Endometrial microvascular endothelial cells (primary cell): Measurements from ENCODE around the gene HOXB1. TPM values are rescaled to one million over a fixed set of nuclear protein-coding genes. Genes with fewer than 3 reads are reported as not detected.

Experiments used
- in situ Hi-C: cut with HindIII; loops from 2 replicates; pipeline ENCODE4 v1.10.0; 2017; ENCODE audit warnings: low sequenced_read_pairs, low pct_unique_long_range_greater_than_20kb; ENCODE audit errors: inconsistent ontology term
- total RNA-seq: library from RNA; depleted of rRNA; stranded (reverse); fragments of >200 nt; gene quantifications from one replicate; pipeline ENCODE4 v1.2.3, GENCODE V29; 2015; ENCODE audit errors: inconsistent ontology term

Gene HOXB1
- total RNA-seq, 1 donor from 2014 or later = not detected

DNA sequence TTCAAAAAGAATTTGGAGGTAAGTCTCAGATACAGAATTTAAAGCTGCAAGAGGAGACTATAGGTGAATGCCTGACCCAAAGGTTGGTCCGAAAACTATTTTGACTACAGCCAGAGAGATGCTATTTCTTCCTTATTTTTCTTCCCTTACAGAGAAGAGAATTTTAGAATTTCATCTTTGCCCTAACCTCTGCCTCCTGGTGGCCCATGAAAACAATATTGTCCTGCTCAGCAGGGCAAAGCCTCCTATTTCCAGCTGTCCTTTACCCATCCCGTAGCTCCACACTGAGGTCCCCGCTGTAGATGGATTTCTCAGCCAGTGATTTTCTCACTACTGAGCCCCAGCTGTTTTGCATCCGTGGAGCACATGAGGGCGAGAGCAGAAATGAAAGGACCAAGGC is 24.6 kb downstream of the HOXB1 start:
- in situ Hi-C loops = no loop called here

GRCh38 chr17:48505788-48506187 is 25.0 kb downstream of the HOXB1 start:
- in situ Hi-C loops = no loop called here

GRCh38 chr17:48504953-48505352 is 25.9 kb downstream of the HOXB1 start:
- in situ Hi-C loops = no loop called here

DNA sequence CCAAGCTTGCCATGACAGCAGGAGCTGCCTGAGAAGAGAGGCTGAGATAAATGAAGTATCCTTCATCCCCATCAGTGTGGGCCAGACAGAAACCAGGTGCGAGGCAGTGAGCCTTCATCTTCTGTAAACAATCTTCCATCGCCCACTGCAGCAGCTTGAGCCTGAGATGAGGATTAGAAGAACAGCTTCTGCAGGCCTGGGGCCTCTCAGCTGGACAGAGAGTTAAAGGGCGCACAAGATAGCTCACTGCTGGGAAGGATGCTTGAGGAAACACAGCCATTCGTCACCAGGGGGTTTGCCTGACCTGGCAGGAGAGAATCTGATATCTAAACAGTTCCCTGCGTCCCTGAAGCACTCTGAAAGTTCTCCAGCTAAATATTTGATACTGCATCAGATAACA is 27.1 kb downstream of the HOXB1 start:
- in situ Hi-C loops = no loop called here

DNA sequence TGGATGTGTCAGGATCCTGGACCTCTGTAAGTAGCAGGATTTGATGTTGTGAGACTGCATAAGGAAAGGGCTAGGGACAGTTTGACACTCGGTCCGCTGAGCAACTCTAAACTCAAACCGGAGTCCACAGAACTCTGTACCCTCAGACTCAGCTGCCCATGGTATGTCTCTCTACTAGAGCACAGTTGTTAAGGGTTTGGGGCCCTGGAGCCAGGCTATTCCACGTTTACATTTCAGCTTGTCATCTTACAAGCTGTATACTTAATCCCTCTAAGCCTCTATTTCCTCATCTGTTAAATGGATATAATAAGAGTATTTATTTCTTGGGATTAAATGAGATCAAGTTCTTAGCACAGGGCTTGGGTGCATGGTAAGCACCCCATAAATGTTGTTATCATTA is 27.9 kb downstream of the HOXB1 start:
- in situ Hi-C loops = no loop called here

DNA sequence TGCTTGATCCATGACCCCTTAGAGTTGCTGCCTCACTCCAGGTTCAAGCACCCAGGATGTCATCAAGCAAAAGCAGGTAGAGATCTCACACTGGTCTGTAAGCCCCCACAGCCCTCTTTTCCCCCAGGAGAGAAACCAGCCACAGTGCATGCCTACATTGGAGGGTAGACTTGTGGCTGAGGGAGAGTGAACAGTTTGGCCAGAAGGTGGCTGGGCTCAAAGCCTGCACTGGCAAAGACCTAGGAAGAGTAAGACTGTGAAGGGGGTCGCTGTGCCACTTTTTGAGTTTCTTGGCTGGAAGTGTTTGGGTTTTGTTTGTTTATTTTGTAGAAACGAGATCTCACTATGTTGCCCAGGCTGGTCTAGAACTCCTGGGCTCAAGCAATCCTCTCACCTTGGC is 28.5 kb downstream of the HOXB1 start:
- in situ Hi-C loops = no loop called here

DNA sequence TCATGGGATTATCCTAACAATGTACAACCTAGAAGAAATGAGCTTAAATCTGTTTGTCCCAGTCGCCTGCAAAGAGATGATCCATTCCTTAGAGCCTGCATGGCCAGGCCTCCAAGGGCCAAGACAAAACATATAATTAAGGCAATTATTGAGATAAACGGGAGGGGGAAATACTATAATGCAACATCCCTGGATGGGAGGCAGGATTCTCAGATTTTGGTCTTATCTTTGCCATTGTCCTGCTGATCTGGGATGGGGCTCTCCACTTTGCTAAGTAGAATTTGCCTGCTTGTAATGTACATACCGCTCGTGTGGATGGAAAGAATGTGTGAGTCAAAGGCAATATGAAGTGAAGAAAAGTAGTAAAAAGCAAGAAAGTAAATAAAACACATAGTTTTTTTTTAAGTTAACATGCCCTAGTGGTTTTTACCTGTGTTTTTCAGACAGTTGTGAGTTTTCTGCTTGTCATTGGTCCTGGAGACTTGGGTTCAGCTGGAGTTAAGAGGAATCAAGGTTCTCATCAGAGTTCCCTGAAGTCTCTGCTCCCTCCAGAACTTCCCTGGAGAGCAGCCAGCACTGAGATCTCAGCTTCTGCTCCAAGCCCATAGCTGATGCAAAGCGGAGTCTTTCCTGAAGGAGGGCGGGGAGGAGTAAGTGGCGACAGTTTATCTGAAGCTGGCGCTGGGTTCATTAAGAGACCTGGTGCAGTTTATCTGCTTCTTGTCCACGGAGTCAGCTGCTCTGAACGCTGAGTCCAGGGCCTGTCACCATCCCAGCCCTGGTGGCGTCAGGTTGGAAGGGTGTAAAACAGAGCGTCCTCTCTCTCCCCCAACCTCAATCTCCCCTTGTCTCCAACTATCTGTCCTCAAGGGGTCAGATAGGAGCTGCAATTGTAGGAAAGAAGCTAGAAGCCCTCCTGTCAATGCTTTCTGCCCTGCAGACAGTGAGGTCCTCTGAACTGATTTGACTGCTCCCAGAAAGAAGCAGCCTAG is 30.1 kb downstream of the HOXB1 start:
- in situ Hi-C loops = no loop called here

DNA sequence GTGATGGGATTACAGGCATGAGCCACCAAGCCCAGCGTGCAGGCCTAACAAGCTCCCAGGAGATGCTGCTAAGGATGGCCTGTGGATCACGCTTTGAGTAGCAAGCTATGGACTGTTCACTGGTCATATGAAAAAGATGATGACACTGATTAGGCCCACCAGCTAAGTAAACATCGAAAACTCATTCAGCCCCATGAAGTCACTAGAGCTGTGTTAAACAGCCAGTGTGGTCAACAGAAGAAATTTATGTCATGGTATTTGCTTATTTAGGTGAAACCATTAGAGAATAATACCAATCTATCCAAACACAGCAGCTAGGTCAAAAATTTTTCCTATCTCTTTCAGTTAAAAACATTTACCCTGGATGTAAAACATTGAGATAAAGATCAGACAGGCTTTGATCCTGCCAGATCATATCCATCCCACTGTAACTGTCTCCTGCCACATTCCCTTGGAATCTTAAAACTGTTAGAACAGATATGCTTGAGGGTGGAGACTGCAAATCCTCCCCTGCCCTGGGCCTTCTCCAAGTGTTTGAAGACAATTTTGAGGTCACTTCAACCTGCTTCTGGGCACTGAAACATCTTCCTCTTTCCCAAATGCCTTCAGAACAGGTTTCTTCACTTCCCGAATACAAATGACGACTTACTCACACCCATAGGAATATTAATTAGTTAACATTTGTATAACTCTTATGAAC is 30.9 kb downstream of the HOXB1 start:
- in situ Hi-C loops = no loop called here

DNA sequence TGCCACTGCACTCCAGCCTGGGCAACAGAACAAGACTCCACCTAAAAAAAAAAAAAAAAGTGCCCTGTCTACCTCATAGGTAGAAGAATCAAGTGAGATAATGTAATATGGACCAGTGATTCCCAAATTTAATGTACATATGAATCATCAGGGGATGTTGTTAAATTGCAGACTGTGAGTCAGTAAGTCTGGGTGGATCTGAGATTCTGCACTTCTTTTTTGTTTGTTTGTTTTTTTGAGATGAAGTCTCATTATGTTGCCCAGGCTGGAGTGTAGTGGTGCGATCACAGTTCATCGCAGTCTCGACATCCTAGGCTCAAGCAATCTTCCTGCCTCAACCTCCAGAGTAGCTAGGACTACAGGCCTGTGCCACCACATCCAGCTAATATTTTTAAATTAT is 31.6 kb downstream of the HOXB1 start:
- in situ Hi-C loops = no loop called here

- in situ Hi-C loops = no loop called here
Measured at GRCh38 chr17:48498164-48498850, 32.5 kb downstream of the HOXB1 start.

DNA sequence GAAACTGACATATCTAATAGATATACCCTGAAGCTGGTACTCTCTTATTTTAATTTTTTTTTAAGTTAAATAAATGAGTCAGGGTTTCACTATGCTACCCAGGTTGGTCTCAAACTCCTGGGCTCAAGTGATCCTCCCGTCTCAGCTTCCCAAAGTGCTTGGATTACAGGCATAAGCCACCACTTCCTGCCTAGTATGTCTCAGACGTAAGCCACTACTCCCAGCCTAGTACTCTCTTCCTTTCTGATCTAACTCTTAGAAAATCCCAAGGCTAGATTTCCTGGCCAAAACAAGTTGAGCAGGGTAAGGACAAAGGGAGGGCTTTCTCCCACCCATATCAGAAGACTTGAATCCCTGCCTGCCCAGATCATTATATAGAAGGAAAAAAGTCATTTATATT is 33.7 kb downstream of the HOXB1 start:
- in situ Hi-C loops = no loop called here

DNA sequence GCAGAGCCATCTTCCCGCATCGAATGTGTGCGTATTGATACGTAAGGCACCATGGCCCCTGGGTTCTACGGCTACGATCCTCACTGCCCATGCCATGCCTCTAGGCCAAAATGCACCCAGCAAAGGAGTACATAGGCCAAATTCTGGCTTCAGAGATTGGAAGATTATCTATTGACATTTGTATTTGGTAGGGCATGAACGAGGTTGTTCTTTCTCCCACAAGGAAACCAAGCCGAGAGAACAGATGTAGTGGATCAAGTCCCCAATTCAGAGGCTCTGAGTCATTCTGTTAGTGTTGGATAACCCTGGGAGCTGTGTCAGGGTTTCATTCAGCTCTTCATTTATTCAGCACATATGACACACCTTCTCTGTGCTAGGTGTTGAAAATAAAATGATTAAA is 36.5 kb downstream of the HOXB1 start:
- in situ Hi-C loops = no loop called here

- in situ Hi-C loops = no loop called here
Measured at GRCh38 chr17:48492401-48493298, 38.2 kb downstream of the HOXB1 start.

GRCh38 chr17:48491527-48492273 is 39.1 kb downstream of the HOXB1 start:
- in situ Hi-C loops = no loop called here

DNA sequence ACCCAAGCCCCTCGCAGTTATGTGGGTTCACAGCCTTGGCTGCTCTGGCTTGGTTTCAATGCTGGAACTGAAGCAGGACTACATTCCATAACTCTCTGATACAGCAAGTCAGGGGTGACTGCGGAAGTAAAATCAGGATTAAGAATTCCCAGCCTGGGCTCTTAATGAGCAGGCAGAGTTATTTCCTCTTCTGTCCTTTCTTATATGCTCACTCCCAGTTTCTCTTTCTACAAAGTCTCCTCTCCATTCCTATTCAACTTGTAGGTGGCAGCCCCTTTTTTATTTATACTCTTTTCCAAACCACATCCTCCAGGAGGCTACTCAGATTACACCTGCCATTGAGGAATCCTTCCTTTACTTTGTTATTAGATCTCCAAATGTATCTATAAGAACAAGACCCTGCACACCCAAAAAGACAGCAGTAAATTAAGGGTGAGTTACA is 40.3 kb downstream of the HOXB1 start:
- in situ Hi-C loops = no loop called here

GRCh38 chr17:48489781-48490180 is 41.0 kb downstream of the HOXB1 start:
- in situ Hi-C loops = no loop called here

- in situ Hi-C loops = no loop called here
Measured at GRCh38 chr17:48488548-48489106, 42.2 kb downstream of the HOXB1 start.

DNA sequence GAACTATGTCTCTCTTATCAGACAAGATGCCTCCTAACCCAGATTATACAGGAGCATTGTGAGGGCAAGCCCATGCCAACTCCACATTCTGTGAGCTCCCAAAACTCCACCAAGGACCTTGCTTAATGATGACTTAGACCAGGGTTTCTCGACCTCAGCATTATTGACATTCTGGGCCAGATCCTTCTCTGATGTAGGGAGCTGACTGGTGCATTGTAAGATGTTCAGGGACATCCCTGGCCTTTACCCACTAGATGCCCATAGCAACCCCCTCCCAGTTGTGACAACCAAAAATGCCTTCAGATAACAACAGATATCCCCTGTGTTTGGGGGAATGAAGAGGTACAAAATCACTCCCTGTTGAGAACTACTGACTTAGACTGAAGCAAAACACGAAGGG is 43.6 kb downstream of the HOXB1 start:
- in situ Hi-C loops = no loop called here
